Thymus (tissue), 11 donors: ENCODE measurements around the gene OSMR. TPM values are rescaled to one million over a fixed set of nuclear protein-coding genes. Genes with fewer than 3 reads are reported as not detected.

Experiments used
- DNase-seq, 9 donors: peaks; one replicate each; pipeline ENCODE4 v3.0.0-alpha.2; 2013; ENCODE audit warnings: low spot score in 9 of 9, low read depth in 6 of 9, missing footprints in 1 of 9
- H3K27ac ChIP-seq, 2 donors: one replicate each; pipeline ENCODE4 v1.5.1; 2013; ENCODE audit warnings: control low read depth in 1 of 2, low read depth in 1 of 2, low read length in 1 of 2, mild to moderate bottlenecking in 1 of 2, moderate library complexity in 1 of 2
- H3K27me3 ChIP-seq, 2 donors: one replicate each; pipeline ENCODE4 v1.5.1; 2013; ENCODE audit warnings: low read length in 1 of 2; ENCODE audit not compliant: control insufficient read depth in 2 of 2, insufficient read depth in 1 of 2
- H3K36me3 ChIP-seq, 2 donors: one replicate each; pipeline ENCODE4 v1.5.1; 2013; ENCODE audit warnings: low read length in 1 of 2, mild to moderate bottlenecking in 1 of 2, moderate library complexity in 1 of 2; ENCODE audit not compliant: control insufficient read depth in 2 of 2, insufficient read depth in 2 of 2
- H3K4me1 ChIP-seq, 2 donors: one replicate each; pipeline ENCODE4 v1.5.1; 2013; ENCODE audit warnings: low read length in 2 of 2; ENCODE audit not compliant: control insufficient read depth in 2 of 2, insufficient read depth in 2 of 2
- H3K4me3 ChIP-seq, 2 donors: one replicate each; pipeline ENCODE4 v1.5.1; 2013; ENCODE audit warnings: low read length in 2 of 2, control low read depth in 1 of 2, mild to moderate bottlenecking in 1 of 2
- H3K9me3 ChIP-seq, 2 donors: one replicate each; pipeline ENCODE4 v1.5.1; 2013; ENCODE audit warnings: low read length in 1 of 2, mild to moderate bottlenecking in 1 of 2; ENCODE audit not compliant: control insufficient read depth in 2 of 2, insufficient read depth in 1 of 2
- WGBS: extraction: QIAGEN DNeasy Blood & Tissue Kit; methylation state at CpG from one replicate; pipeline ENCODE4 v1.1.7; 2013; 5-methylcytosine and 5-hydroxymethylcytosine counted together
- polyA plus RNA-seq: library from polyadenylated mRNA; stranded (reverse); fragments of 200-250 nt; gene quantifications from one replicate; pipeline ENCODE4 v1.2.3, GENCODE V29; 2013
- total RNA-seq: library from RNA; stranded (reverse); fragments of 120-200 nt; gene quantifications from one replicate; pipeline ENCODE4 v1.2.4, GENCODE V29; 2013
- donor health status: healthy.

The OSMR gene
- total and polyA plus RNA-seq, 2 donors: 7.6 to 32.0 TPM

- Histone ChIP-seq H3K27ac (no peak overlapping the region), H3K36me3 (peaks cover 5 to 21% of the 10 kb centered on the region in 2 donors), H3K4me3 (no peak overlapping the region), H3K4me1 (no peaks in the 10 kb centered on the region), H3K27me3 (no peaks in the 10 kb centered on the region), H3K9me3 (no peaks in the 10 kb centered on the region)
- DNase-seq: no peak
These were observed 132.2 kb downstream of the OSMR start for GRCh38 chr5:38978036-38978435.

- peaks cover 5 to 19% of the 10 kb centered on the region in 2 donors for H3K36me3 ChIP-seq
- H3K27me3 ChIP-seq: no peaks in the 10 kb centered on the region
These were observed 133.7 kb downstream of the OSMR start for GRCh38 chr5:38979535-38979934.

More at GRCh38 chr5:38979535-38979934, 133.7 kb downstream of the OSMR start:
- 98% methylated on average over 2 of the region's 2 CpGs for WGBS
- no peak for DNase-seq
- Histone ChIP-seq H3K4me3 (no peak overlapping the region), H3K4me1 (no peaks in the 10 kb centered on the region), H3K9me3 (no peaks in the 10 kb centered on the region), H3K27ac (no peak overlapping the region)

Other genes starting within 250 kb of the OSMR start
- gene RICTOR, start 228.4 kb downstream of the OSMR start, total RNA-seq: 30.1 TPM
- gene RICTOR, start 228.4 kb downstream of the OSMR start, polyA plus RNA-seq: 16.7 TPM